Activated CD4-positive, alpha-beta T cell treated with anti-CD3 and anti-CD28 coated beads for 4 hours (primary cell): ENCODE data around the gene NGEF.

Experiments used
- DNase-seq, 2 donors: peaks; one replicate each; pipeline ENCODE4 v3.0.0-alpha.2; 2020

The NGEF gene

DNA sequence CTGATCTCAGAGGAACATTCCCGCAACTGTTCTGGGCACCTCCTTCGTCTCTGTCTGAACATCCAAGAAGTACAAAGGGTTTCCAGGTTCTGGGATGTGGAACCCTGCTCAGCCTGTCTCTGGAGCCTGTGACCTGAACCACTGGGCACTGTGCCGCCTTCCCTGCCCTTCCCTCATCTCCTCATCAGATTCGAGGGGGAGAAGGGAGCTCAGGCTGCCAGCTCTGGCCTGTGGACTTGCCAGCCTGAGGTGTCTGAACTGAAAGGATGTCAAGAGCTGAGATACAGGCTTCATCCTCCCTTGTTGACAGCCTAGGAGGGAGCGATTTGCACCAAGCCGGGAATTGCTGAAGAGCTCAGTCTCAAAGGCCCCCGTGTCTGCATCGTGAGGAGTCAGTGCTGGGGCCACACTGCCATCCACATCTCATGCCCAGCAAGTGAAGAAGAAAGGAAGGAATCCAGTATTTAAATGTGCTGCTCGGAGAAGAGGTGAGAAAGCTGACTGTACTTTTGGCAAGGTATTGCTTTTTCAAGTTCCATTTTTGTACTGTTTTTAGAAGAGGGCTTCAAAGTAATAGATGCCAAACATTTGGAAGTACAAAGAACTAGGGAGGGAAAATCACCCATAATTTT is 32.0 kb upstream of the NGEF start:
- no peak for DNase-seq

DNA sequence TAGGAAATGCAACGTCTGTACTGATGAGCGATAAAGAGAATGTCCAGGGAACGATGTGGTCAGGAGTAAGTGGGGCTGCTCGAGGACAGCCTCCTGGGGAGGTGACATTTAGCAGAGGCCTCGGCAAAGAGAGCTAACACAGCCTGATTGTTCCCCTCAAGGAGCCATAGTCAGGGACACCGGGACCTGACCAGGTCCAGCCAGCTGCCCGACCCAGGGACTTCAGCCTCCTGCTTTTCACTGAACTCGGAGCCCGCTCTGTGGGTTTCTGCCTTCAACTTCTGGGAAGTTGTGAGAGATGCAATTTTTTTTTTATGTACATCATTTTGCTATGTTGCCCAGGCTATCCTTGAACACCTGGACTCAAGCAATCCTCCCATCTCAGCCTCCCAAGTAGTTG is 29.5 kb upstream of the NGEF start:
- no peak for DNase-seq

DNA sequence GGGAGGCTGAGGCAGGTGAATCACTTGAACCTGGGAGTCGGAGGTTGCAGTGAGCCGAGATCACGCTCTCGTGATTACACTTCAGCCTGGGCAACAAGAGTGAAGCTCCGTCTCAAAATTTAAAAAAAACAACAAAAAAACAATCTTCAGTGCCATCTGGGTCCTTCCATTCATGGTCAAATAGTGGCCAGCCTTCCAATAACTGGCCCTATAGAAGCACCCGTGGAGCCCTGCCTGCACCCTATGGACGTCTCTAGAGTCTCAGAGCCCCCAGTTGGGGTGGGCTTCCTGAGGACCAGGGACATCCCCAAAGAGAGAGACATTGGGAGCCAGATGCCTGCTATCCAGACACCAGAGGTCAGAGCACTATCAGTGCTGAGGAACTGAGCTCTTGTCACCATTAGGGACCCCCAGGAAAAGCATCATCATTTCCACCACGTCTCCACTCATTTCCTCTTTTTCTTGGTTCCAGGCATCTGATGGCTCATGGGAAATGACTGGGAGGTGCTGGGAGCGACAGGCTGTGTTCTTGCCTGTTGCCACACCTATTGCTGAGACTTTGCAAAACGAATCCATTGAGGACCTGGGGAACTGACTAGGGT is 28.8 kb upstream of the NGEF start:
- DNase-seq: no peak

DNA sequence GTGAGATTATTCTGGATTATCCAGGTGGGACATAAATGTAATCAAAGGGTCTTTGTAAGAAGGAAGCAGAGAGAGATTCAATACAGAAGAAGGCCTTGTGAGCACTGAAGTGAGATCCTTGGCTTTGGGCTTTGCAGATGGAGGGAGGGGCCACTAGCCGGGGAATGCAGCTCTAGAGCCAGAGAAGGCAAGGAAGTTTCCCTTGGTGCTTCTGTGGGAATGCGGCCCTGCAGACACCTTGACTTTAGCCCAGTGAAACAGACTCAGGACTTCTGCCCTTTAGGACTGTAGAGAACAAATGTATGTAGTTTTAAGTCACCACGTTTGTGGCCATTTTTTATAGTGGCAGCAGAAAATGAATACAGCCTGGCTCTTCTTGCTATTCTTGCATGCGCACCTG is 27.5 kb upstream of the NGEF start:
- no peak for DNase-seq

DNA sequence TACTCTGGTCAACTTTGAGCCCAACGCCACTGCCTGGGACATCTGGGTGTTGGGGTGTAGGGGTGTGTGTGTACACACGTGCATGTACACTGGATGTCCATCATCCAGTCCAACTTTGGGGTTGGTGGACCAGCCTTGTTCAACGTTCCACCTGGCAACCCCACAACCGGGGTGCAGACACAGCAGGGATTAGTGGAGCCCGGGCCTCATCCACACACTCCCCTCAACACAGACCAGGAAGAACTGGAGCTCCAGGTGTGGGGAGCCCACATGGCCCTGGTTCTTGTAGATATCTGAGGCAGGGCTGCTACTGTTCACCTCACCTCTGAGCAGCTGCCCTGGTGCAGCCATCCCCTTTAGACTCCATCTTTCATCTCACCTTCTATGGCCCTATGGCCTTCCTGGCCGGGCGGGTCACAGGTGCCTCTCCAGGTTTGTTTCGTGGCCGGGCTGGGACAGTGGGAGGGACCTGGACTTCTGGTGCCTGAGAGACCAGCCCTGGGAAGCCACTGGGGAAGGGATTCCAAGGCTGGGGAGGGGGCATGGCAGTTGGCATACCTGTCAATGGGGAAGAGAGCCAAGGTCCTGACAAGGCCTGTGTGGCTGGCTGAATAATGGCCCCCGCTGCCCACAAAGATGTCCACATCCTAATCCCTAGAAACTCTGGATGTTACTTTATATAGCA is 26.9 kb upstream of the NGEF start:
- DNase-seq: no peak

DNA sequence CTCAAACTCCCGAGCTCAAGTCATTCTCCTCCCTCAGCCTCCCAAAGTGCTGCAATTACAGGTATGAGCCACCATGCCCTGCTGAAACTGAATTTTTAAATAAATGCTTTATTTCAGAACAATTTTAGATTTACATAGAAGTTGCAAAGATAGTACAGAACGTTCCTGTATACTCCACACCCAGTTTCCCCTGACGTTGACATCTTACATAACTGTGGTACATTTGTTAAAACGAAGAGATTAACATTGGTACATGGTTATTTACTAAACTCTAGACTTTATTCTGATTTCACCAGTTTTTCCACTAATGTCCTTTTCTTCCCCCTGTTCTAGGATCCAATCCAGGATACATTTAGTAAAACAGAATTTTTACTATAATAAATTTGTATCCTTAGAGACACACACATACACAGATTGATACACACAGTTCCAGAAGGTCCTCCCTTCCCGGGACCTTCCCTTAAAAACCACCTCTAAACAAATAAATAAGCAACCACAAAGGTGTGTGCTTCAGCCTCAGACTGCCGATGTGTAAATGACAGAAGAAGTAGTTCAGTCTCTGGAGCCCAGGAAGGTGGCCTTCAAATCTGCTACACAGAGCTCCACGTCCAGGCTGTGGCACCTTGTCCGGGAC is 26.3 kb upstream of the NGEF start:
- no peak for DNase-seq

DNA sequence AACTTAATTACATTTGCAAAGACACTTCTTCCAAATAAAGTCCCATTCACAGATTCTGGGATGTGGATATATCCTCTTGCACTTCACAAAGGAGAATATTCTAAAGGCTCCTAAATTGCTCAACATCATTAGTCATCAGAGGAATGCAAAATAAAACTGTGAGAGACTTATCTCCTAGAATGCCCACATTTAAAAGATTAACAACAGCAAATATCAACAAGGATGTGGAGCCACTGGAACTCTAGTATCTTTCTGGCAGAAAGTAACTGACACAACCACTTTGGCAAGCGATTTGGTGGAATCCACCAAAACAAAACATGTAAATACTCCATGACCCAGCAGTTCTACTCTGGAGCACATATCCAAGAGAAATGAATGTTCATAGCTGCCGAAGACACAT is 24.0 kb upstream of the NGEF start:
- DNase-seq: no peak

DNA sequence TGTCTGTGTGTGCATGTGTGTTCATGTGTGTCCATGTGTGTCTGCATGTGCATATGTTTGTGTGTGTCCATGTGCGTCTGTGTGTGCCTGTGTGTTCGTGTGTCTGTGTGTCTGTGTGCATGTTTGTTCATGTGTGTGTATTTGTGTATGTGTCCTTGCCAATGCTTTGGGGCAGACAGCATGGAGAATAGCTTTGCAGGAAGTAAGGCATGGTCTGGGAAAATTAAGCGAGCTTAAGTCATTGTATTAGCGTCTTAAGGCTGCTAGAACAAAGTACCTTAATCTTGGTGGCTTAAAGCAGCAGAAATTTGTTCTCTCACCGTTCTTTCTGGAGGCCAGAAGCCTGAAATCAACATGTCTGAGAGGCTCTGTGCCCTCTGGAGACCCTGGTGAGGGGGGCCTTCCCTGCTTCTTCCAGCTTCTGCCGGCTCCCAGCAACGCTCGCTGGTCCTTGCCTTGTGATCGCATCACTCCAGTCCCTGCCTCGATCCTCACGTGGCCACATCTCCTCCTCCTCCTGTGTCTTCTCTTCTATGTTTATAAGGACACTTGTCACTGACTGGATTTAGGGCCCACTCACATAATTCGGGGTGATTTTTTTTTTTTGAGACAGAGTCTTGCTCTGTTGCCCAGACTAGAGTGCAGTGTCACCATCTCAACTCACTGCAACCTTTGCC is 23.2 kb upstream of the NGEF start:
- DNase-seq: no peak

DNA sequence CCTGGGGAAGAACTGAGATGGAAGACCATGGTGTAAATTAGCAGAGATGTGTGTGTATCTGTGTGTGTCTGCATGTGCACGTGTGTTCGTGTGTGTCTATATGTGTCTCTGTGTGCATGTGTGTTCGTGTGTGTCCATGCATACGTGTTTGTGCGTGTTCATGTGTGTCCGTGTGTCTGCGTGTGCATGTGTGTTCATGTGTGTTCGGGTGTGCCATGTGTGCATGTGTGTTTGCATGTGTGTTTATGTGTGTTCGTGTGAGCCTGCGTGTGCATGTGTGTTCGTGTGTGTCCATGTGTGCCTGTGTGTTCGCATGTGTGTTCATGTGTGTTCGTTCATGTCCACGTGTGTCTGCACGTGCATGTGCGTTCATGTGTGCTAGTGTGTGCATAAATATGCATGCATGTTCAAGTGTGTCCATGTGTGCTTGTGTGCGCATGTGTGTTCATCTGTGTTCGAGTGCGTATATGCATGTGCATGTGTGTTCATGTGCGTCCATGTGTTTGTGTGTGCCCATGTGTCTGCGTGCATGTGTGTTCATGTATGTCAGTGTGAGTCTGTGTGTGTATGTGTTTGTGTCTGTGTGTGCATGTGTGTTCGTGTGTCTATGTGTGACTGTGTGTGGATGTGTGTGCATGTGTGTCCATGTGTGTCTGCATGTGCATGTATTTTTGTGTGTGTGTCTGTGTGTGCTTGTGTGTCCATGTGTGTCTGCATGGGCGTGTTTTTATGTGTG is 22.5 kb upstream of the NGEF start:
- no peak for DNase-seq

DNA sequence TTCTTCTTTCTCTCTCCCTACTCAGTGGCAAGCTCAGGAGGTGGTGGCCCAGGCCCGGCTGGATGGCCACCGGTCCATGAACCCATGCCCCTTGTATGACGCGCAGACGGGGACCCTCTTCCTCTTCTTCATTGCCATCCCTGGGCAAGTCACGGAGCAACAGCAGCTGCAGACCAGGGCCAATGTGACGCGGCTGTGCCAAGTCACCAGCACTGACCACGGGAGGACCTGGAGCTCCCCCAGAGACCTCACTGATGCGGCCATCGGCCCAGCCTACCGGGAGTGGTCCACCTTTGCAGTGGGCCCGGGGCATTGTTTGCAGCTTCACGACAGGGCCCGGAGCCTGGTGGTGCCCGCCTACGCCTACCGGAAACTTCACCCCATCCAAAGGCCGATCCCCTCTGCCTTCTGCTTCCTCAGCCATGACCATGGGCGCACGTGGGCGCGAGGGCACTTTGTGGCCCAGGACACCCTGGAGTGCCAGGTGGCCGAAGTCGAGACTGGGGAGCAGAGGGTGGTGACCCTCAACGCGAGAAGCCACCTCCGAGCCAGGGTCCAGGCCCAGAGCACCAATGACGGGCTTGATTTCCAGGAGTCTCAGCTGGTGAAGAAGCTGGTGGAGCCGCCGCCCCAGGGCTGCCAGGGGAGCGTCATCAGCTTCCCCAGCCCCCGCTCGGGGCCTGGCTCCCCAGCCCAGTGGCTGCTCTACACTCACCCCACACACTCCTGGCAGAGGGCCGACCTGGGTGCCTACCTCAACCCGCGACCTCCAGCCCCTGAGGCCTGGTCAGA is 21.2 kb upstream of the NGEF start:
- no peak for DNase-seq

DNA sequence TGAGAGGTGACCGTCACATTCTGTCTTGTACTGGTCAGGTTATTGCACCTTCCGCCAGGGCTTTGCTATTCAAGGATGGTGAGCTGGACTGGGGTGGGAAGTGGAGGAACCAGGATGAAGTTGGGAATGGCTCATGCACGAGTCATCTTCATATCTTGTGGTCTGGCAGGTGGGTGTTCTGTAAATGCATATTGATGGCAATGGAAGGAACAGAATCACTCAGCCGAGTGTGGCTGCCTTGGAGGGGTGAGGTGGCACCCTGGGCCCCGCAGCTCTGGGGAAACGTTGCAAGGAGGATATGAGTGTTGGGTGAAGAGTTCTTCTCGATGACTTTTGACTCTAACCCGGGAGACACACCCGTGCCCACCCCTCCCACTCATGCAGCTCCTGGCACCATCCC is 20.6 kb upstream of the NGEF start:
- no peak for DNase-seq

DNA sequence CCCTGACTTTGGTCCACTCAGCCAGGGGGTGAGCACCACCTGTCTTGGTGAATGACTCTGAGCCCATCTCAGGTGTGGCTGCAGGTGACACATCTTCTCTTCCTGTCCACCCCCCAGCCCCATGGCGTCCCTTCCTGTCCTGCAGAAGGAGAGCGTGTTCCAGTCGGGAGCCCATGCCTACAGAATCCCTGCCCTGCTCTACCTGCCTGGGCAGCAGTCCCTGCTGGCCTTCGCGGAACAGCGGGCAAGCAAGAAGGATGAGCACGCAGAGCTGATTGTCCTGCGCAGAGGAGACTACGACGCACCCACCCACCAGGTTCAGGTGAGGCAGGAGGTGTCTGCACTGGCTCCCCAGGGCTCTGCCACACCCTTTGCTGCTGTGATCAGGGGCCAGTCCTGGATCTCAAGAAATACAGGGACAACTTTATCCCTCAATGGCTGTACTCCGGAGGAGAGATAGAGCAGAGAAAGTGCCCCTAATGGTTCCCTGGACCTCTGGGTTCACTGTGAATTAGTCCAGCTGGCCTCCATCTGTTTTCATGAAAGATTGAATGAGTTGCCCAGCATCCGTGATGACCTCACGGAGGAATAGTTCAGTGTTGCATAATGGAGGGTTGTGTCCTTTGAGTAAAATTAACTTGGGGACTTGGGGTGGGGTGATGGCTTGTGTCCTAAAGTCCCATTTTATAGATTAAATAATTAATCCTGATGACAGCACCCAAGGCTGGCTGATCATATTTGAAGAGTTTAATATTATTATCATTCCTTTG is 19.7 kb upstream of the NGEF start, which contains the start of gene NEU2:
NEU2 (plus strand) TSS at position 122 of the 770 bp plus-strand sequence; CDS start at position 122, 0 bp downstream.
- DNase-seq: no peak

DNA sequence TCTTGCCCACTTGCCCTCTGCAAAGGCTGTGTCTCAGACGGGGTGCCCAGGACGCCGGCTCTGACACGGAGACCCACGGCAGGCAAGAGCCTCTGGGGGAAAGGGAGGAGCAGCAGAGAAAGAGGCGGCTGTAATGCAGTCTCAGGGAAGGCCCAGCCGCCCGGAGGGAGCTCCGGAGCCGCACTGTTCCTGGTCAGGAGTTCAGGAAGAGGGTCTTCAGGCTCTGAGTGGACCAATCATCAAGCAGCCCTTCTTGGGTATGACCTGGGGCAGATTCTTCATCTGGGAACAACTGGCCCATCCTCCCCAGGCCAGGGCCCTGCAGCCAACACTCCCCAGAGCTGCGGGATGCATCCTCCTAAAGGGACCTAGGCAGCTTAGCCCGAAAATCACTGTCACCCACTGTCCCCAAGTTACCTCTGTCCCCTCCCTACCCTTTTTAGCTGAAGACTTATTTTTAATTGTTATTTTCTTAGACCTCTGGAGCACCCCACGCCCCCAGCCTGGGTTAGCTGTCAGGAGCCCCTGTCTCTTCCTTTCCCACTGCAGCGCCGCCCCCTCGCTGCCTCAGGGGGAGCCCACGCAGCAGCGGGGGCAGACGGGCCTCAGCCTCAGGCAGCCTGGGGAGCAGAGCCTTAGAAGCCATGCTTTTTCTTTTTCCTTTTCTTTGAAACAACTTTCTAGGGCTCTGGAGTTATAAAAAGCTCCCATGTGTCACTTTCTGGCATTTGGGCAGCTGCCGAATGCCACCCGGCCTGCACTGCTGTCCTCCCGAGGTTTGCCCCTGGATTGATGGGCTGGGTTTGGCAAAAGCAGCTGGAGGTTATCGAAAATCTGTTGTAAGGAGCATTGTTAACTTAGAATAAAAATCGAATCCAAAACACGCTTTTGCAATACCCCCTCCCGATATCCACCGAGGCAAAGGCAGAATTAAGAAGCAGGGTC is 18.8 kb upstream of the NGEF start:
- DNase-seq: no peak

DNA sequence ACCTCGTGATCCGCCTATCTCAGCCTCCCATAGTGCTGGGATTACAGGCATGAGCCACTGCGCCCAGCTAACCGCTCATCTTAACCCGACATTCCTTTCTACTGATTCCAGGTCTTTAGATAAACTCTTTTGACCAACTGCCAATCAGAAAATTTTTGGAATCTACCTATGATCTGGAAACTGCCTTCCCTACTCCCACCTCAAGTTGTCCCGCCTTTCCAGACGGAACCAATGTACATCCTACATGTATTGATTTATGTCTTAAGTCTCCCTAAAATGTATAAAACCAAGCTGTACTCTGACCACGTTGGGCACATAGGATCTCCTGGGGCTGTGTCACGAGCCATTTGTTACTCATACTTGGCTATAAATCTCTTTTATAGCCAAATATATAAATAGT is 16.3 kb upstream of the NGEF start:
- no peak for DNase-seq

DNA sequence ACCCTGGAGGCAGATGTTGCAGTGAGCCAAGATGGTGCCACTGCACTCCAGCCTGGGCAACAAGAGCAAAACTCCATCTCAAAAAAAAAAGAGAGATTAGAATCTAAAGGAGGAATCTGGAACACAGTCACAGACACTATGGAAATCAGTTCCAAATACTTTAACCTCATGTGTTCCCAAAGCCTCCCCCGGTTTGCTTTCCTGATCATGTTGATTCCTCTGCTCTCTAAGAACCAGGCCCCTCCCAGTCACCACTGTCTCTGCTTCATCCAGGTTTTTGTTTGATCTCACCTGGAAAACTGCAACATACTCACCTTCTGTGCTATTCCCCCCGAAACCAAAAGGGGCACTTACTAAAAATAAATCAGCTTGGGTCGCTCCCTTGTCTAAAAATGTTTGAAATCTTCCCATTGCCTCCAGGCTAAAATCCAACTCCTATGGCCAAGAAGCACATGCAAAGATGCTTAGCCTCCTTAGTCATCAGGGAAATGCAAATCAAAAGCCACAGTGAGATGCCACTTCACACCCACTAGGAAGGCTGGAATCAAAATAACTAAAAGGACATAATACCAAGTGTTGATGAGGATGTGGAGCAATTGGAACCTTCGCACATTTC is 13.2 kb upstream of the NGEF start:
- DNase-seq: no peak

DNA sequence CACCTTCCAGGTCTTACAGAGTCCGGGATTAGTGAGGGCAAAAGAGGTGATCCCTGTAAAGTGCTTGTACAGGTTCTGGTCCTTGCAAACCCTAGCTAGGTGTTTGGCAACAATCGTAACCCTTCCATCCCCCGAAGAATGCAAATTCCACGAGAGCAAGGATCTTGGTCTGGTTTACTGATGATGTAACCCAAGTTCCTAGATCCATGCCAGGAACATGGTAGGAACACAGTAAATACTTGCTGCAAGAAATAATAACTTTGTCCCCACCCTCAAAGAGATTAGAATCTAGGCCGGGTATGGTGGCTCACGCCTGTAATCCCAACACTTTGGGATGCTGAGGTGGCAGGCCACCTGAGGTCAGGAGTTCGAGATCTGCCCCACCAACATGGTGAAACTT is 12.7 kb upstream of the NGEF start:
- no peak for DNase-seq

DNA sequence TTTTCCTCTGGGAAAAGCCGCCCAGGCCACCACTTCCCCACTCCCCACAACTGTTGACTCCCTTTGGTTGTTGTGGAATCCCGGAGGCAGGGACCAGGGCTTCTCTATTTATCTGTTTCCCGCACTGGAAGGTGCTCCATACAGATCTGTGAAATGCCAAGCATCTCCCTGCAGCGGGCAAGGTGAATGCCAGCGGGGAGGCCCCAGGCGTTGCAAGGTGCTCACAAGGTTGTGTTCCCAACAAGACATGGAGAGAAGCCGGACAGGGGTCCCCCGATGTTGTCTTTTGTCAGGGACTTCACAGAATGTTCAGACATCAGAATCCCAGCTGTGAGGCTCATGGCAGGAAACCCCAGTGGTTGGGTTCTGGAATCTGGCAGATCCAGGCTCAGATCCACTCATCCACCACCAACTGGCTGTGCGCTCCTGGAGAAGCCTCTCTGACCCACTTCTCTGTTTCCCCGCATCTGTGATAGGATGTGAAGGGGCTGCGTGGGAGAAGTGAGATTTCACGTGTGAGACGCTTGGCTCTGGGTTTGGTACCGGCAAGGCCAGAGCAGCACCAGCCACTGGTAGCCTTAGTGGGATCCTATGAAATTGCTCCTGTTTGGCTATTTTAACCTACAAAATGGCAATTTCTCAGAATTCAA is 10.8 kb upstream of the NGEF start:
- DNase-seq: no peak

DNA sequence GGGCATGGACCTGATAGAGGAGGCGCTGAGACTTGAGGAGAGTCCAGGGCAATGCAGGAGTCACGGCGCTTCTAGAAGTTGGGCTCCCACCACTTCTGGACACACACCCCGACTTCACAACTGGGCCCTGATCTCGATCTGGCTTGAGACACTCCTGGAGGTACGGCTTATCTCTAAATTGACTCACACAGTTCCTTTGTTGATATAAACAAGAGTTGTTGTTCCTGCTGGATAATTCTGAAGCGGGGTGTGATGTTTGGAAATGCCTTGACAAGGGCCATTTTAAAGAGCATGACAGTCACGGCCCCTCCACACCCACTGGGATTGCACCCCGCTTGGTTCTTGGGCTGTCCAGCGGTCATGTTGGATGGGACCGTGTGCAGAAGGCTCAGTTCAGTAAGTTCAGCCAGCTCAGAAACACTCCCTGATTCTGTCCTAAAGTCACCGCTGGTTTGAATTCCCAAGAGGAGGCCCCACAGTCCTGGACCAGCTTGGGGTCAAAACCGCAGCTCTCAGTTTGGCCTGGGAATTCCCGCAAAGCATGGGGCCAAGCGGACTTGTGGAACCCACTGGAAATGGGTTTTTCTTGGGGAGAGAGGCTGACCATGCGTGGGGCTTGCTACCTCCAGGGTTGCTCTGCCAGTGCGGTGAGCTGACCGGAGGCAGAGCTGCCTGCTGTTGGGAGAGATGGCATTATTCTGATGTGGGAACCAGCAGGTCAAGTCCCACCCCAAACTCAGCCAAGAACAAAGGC is 10.1 kb upstream of the NGEF start:
- DNase-seq: no peak
